Right cardiac atrium (tissue), 5 donors: ENCODE results near the gene MECP2. TPM values are rescaled to one million over a fixed set of nuclear protein-coding genes. Genes with fewer than 3 reads are reported as not detected.
A peak's percentile ranks its signal among the peaks of the same experiment; 100 is the strongest.

Experiments used
- ATAC-seq, 2 donors: fragments of 200-7000 bp; cut with Tn5 transposase; one replicate each; pipeline versions ENCODE4 v1.8.0 to v1.9.1; 2020; ENCODE audit warnings: moderate library complexity in 2 of 2, mild to moderate bottlenecking in 1 of 2
- DNase-seq, 3 donors: peaks; one replicate each; pipeline ENCODE4 v3.0.0-alpha.2; 2020
- H3K27ac ChIP-seq: one replicate; pipeline ENCODE4 v1.5.1; 2013; ENCODE audit warnings: mild to moderate bottlenecking, low read length, control low read depth, moderate library complexity
- H3K27me3 ChIP-seq: one replicate; pipeline ENCODE4 v1.6.1; 2013; ENCODE audit not compliant: control insufficient read depth, insufficient read depth
- H3K4me1 ChIP-seq: one replicate; pipeline ENCODE4 v1.6.1; 2013; ENCODE audit warnings: low read length; ENCODE audit not compliant: control insufficient read depth, insufficient read depth
- H3K4me3 ChIP-seq: one replicate; pipeline ENCODE4 v1.5.1; 2013; ENCODE audit warnings: low read length, control low read depth
- H3K9me3 ChIP-seq: one replicate; pipeline ENCODE4 v1.6.1; 2013; ENCODE audit warnings: low read length; ENCODE audit not compliant: control insufficient read depth
- whole genome bisulfite sequencing: extraction: QIAGEN DNeasy Blood & Tissue Kit; methylation state at CpG from one replicate; pipeline ENCODE4 v1.1.7; 2013; 5-methylcytosine and 5-hydroxymethylcytosine counted together
- intact Hi-C, 4 donors: fragments of 100-400 bp; cut with DNase I; formaldehyde crosslinking; loops; one replicate each; pipeline versions ENCODE4 v1.11.0 to v1.14.0; 2022 to 2023
- polyA plus RNA-seq: library from polyadenylated mRNA; stranded (reverse); fragments of 200-250 nt; gene quantifications from one replicate; pipeline ENCODE4 v1.2.3, GENCODE V29; 2013
- total RNA-seq, 4 donors: library from RNA; stranded (reverse); fragmentation: NEBNext Ultra II Directional; extraction: Animal tissue kit (Norgen Biotek cat#: 25700); gene quantifications; one replicate each; pipeline ENCODE4 v1.2.1, GENCODE V29; 2021
- donor health status: healthy with polysubstance abuse.
- donor health status: DM: no; HTN: yes; CAD: no.
- donor health status: DM: no; HTN: no; CAD: no.
- donor health status: DM: no; HTN: yes; CAD: no; lungs with severe emphysema.
- donor health status: DM: yes; HTN: yes; CAD: no.

MECP2 gene
- total and polyA plus RNA-seq, 5 donors, result 34.9 to 50.2 (median 43.4) TPM

DNA sequence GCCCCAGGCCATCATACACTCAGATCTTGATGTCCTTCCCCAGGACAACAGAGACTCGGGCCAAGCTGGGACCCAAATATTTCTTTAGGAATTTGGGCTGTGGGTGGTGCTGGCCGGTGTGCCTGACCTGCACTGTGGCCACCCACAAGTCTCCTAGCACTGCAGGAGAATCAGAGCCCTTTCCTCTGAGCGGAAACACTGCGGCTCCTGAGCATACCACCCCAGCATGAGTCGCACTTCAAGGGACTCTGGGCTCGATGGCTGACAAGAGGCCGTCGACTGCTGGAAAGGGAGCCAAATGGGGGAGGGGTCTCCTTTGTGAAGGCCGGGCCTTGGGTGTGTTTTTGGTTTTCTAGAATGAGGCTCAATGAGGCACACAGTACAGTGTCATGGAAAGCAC, 64.9 kb downstream of the MECP2 start:
- 57% methylated on average over 9 of the region's 9 CpGs for WGBS
- H3K9me3 ChIP-seq, result no peaks in the 10 kb centered on the region
- ATAC-seq (no peak), DNase-seq (no peak)
- intact Hi-C loops, result no loop called here
- H3K27ac ChIP-seq, result no peak overlapping the region
- H3K27me3 ChIP-seq, result no peaks in the 10 kb centered on the region
- peaks cover 7% of the 10 kb centered on the region for H3K4me1 ChIP-seq
- no peak overlapping the region for H3K4me3 ChIP-seq

DNA sequence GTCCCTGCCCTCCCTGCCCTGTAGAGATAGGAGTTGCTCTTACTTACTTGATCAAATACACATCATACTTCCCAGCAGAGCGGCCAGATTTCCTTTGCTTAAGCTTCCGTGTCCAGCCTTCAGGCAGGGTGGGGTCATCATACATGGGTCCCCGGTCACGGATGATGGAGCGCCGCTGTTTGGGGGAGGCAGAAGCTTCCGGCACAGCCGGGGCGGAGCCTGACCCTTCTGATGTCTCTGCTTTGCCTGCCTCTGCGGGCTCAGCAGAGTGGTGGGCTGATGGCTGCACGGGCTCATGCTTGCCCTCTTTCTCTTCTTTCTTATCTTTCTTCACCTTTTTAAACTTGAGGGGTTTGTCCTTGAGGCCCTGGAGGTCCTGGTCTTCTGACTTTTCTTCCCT, 65.4 kb downstream of the MECP2 start:
- 73% methylated on average over 11 of the region's 11 CpGs for WGBS
- peaks cover 9% of the 10 kb centered on the region for H3K4me1 ChIP-seq
- H3K4me3 ChIP-seq, result no peak overlapping the region
- DNase-seq, result no peak
- H3K9me3 ChIP-seq, result no peaks in the 10 kb centered on the region
- intact Hi-C loops, result no loop called here
- H3K27me3 ChIP-seq, result no peaks in the 10 kb centered on the region
- no peak overlapping the region for H3K27ac ChIP-seq
- peak in 1 of 2 donors; percentile 43 for ATAC-seq

DNA sequence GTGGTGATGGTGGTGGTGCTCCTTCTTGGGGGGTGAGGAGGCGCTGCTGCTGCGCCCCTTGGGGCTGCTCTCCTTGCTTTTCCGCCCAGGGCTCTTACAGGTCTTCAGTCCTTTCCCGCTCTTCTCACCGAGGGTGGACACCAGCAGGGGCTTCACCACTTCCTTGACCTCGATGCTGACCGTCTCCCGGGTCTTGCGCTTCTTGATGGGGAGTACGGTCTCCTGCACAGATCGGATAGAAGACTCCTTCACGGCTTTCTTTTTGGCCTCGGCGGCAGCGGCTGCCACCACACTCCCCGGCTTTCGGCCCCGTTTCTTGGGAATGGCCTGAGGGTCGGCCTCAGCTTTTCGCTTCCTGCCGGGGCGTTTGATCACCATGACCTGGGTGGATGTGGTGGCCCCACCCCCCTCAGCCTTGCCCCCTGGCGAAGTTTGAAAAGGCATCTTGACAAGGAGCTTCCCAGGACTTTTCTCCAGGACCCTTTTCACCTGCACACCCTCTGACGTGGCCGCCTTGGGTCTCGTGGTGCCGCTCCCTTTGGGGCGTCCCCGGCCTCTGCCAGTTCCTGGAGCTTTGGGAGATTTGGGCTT, 66.7 kb downstream of the MECP2 start:
- Histone ChIP-seq H3K27ac (no peak overlapping the region), H3K27me3 (no peaks in the 10 kb centered on the region), H3K4me1 (peaks cover 9% of the 10 kb centered on the region), H3K9me3 (no peaks in the 10 kb centered on the region), H3K4me3 (no peak overlapping the region)
- DNase-seq (no peak), ATAC-seq (no peak)
- WGBS, result 91% methylated on average over 29 of the region's 29 CpGs
- intact Hi-C loops, result no loop called here

DNA sequence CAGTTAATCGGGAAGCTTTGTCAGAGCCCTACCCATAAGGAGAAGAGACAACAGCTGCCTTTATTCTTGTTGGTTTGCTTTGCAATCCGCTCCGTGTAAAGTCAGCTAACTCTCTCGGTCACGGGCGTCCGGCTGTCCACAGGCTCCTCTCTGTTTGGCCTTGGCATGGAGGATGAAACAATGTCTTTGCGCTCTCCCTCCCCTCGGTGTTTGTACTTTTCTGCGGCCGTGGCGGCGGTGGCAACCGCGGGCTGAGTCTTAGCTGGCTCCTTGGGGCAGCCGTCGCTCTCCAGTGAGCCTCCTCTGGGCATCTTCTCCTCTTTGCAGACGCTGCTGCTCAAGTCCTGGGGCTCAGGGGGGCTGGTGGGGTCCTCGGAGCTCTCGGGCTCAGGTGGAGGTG, 67.3 kb downstream of the MECP2 start:
- 81% methylated on average over 20 of the region's 20 CpGs for WGBS
- Histone ChIP-seq H3K27ac (no peak overlapping the region), H3K9me3 (no peaks in the 10 kb centered on the region), H3K27me3 (no peaks in the 10 kb centered on the region), H3K4me1 (peaks cover 9% of the 10 kb centered on the region), H3K4me3 (no peak overlapping the region)
- no peak for ATAC-seq
- DNase-seq, result no peak
- intact Hi-C loops, result no loop called here

GRCh38 chrX:154029439-154029838, 68.1 kb downstream of the MECP2 start:
- ATAC-seq, result no peak
- Histone ChIP-seq H3K4me3 (no peak overlapping the region), H3K27ac (no peak overlapping the region), H3K9me3 (no peaks in the 10 kb centered on the region), H3K4me1 (peaks cover 9% of the 10 kb centered on the region), H3K27me3 (no peaks in the 10 kb centered on the region)
- DNase-seq, result no peak
- WGBS, result 82% methylated on average over 8 of the region's 8 CpGs
- intact Hi-C loops, result no loop called here

DNA sequence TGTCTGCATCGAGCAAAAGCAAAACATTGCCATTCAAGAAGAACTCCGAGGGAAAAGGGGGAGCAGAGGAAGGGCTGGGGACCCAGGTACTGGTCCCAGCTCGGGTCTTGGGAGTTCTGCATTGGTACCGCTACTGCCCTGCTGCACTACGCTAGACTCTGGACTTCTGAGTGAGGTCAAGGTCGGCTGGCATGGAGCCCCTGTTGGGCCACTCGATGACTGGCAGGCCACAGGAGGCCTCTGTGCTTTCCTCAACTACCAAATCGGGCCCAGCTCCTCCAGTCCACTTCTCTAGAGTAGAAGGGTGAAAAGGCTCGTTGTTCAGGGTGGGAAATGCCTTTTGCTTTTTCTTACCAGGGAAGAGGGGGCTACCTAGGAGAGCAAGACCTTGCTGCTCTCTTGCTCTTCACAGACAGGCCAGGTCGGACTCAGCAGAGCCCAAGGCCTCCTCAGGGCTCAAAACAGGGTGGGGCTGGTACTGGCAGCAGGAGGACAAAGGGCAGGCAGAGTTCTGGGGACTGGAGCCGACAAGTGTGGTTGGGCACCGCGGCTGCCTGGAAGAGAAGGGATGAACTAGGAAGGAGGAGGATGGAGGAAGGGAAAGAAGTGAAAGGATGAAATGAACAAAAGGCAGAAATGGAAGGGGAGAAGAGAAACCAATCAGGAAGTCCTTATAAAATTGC, 68.9 kb downstream of the MECP2 start:
- intact Hi-C loops, result no loop called here
- DNase-seq, result no peak
- H3K4me3 ChIP-seq, result no peak overlapping the region
- no peak overlapping the region for H3K27ac ChIP-seq
- WGBS, result 67% methylated on average over 13 of the region's 13 CpGs
- no peak for ATAC-seq
- no peaks in the 10 kb centered on the region for H3K27me3 ChIP-seq
- H3K4me1 ChIP-seq, result peaks cover 9% of the 10 kb centered on the region
- no peaks in the 10 kb centered on the region for H3K9me3 ChIP-seq

GRCh38 chrX:154027986-154028385, 69.5 kb downstream of the MECP2 start:
- intact Hi-C loops, result no loop called here
- Histone ChIP-seq H3K4me3 (no peak overlapping the region), H3K9me3 (no peaks in the 10 kb centered on the region), H3K4me1 (peaks cover 3% of the 10 kb centered on the region), H3K27me3 (no peaks in the 10 kb centered on the region), H3K27ac (no peak overlapping the region)
- WGBS, result 43% methylated on average over 1 of the region's 1 CpG
- ATAC-seq (no peak), DNase-seq (no peak)

DNA sequence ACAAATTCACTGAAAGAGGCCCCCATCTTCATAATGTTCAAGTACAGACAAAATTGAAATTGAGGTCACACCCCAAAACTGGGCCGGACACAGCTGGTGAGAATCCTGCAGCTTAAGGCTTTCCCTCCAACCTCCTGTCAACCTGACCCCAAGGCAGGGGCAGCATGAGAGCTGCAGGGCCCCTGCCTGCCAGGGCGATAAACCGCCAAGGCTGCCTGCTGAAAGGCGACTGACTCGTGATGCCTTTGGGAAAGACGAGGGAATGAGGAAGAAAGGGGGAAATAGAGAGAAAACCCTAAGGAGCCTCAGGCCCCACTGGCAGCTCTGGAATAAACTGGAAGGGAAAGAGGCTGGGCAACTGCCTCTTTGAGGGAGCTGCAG, 70.5 kb downstream of the MECP2 start:
- intact Hi-C loops, result no loop called here

DNA sequence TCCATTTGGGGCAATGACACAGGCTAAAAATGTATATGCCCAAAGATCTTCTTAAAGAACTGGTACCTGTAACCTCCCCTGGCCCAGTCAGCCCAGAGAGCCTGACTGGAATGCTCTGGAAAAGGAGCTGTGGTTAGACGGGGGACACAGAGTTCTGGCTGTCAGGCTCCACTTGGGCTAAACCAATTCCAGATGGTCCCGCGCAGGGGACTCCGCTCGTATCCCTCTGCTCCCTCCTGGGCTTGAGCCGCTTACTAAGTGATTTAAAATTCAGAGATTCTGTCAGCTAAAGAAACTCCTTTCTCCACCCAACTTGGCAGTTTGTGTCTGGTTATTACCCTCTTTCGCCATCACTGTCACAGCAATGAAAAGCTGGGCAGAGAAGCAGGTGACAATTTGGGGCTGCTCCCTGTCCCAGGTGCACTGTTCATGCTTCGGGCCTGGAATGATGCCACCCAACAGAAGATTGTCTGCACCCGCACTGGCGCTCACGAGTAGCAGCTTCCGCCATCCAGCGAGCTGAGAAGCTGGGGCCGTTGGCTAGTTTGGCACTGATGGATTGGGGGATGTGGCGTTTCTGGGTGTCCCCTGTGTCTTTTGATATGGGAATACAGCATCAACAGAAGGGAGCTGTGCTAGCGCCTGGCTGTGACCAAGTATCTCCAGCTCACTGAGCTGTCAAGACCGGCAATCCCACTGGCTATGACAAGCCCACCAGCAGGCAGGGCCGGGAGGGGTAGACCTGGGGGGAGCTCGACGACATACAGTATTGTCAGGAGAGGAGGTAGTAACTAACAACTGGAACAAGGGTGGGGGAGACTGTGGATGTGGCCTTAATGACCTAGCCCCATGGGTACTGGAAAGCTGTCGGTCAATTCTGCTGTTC, 71.1 kb downstream of the MECP2 start:
- 83% methylated on average over 21 of the region's 21 CpGs for whole genome bisulfite sequencing
- intact Hi-C loops, result no loop called here
- DNase-seq (no peak), ATAC-seq (no peak)
- Histone ChIP-seq H3K27ac (no peak overlapping the region), H3K27me3 (no peaks in the 10 kb centered on the region), H3K4me3 (no peak overlapping the region), H3K4me1 (peaks cover 2% of the 10 kb centered on the region), H3K9me3 (no peaks in the 10 kb centered on the region)

More for the DNA sequence above, 70.5 kb downstream of the MECP2 start:
- peaks cover 2% of the 10 kb centered on the region for H3K4me1 ChIP-seq
- 77% methylated on average over 6 of the region's 6 CpGs for WGBS
- ATAC-seq (no peak), DNase-seq (no peak)
- H3K9me3 ChIP-seq, result no peaks in the 10 kb centered on the region
- H3K27me3 ChIP-seq, result no peaks in the 10 kb centered on the region
- H3K27ac ChIP-seq, result no peak overlapping the region
- no peak overlapping the region for H3K4me3 ChIP-seq

DNA sequence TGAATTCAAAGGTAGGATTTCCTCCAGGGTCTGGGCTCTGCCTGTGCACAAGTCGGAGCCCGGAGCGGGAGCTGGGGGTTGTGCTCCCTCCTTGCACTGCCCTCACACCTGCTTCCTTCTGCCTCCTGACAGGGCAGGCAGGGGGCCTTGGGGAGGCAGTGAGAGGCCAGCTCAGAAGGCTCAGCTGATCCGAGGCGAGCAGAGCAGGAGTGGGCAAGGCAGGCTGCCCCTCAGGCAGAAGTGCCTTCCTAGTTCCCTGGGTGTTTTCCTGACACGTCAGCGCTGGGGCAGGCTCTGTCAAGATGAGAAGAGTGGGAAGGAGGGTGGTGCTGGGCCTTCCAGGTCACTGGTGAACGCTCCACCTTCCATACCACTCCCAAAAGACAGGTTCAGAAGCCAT, 72.3 kb downstream of the MECP2 start:
- no peak overlapping the region for H3K4me3 ChIP-seq
- DNase-seq, result no peak
- no peaks in the 10 kb centered on the region for H3K9me3 ChIP-seq
- ATAC-seq, result no peak
- intact Hi-C loops, result no loop called here
- no peaks in the 10 kb centered on the region for H3K27me3 ChIP-seq
- H3K27ac ChIP-seq, result no peak overlapping the region
- H3K4me1 ChIP-seq, result peaks cover 5% of the 10 kb centered on the region
- WGBS, result 61% methylated on average over 8 of the region's 8 CpGs

GRCh38 chrX:154024271-154024670, 73.2 kb downstream of the MECP2 start:
- no peaks in the 10 kb centered on the region for H3K27me3 ChIP-seq
- no peak for ATAC-seq
- no peak overlapping the region for H3K27ac ChIP-seq
- H3K4me1 ChIP-seq, result peaks cover 5% of the 10 kb centered on the region
- WGBS, result 90% methylated on average over 15 of the region's 15 CpGs
- H3K4me3 ChIP-seq, result no peak overlapping the region
- DNase-seq, result no peak
- no peaks in the 10 kb centered on the region for H3K9me3 ChIP-seq
- intact Hi-C loops, result no loop called here
